ENCODE results near the gene DNAI1. TPM values are rescaled to one million over a fixed set of nuclear protein-coding genes. Genes with fewer than 3 reads are reported as not detected.

The DNAI1 gene
- total RNA-seq, 1 donor from 2014 or later: 0.20 TPM

GRCh38 chr9:34559624-34560455 lies 101.2 kb downstream of the DNAI1 start:
- DNase-seq: peak; percentile 73

- no peak for DNase-seq
These were observed 102.1 kb downstream of the DNAI1 start for GRCh38 chr9:34560599-34561214.

- no peak for DNase-seq
These were observed 103.6 kb downstream of the DNAI1 start for GRCh38 chr9:34562135-34562745.

DNA sequence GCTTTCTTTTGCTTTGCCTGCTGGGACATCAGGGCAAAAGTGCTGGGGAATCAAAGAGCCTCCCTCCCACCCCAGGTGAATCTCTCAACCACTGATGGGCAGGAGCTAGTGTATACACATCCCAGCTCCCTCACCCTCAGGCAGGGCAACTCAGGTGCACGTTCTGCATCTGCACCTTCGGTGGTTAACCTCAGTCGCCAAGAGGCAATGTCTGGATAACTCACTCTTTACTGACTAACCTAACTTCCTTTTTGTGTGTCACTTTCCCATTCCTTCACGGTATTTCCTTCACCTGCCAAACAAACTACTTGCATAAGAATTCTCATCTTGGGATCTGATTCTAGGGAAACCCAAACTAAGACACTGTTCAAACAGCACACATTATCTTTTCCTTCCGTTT lies 104.7 kb downstream of the DNAI1 start:
- DNase-seq: no peak

DNA sequence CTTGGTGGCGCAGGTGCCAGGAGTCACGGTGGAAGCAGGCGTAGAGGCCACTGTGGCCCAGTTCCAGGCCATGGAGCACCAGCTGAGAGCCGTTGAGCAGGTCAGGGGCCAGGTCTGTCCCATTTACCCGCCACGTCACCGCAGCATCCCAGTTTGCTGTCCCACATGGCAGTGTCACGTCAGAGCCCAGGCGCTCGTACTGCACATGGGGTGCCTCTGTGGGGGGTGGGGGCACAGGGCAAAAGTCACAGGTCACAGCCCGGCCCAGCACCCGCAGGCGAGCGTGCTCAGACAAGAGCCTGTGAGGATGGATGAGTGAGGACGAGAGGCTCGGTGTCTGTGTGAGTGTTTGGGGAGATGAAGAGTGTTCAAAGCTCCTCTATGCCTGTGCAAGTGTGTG lies 106.0 kb downstream of the DNAI1 start:
- no peak for DNase-seq

DNA sequence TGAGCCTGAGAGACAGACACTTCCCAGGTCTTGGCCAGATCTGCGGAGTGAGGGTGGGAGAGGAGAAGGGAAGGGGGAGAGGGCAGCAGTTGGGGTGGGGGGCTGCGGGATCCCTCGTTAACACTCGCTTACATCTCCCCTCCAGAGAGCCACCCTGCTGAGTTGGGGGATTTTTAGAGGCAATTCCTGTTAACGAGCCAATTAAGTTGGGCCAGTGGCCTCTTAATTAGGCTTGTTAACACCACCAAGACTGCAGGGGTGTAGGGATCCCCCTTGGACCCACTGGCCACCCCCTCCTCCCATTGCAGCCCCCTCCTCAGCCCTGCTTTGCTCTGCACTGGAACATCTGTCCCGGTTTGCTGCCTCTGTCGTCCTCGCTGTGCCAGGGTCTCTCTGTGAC lies 107.3 kb downstream of the DNAI1 start:
- no peak for DNase-seq

DNA sequence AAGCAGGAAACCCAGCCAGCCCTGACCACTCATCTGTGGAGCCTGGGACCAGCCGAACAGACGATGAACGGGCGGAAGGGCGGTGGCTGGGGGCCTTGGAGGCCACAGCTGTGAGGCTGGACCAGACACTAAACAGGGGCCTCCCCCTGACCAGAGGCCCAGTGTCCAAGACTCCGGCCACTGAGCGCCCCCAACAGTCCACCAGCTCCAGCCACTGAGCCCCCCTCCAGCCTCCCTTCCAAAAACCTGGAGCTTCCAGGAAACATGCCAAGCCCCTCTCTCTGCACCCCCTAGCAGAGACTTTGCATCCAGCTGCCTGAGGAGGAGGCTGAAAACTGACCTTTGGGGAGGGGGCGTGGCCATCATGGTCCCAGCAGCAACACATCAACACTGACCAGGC lies 107.7 kb downstream of the DNAI1 start:
- no peak for DNase-seq

DNA sequence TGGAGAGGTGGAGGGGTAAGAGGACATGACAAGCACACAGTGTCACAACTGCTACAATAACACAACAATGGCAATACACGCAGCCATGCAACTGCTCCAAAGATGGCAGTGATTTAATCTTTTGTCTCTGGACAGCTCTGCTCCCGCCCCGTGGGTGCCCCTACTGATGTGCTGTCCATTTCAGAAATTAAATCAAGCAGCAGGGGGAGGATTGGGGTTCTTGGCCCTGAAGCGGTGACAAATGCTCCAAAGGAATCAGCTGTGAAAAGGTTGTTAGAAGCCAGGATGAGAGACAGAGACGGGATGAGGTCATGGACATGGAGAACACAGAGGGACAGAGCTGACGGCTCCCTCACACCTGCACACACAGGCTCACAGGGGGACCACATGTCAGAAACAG lies 108.4 kb downstream of the DNAI1 start:
- no peak for DNase-seq

DNA sequence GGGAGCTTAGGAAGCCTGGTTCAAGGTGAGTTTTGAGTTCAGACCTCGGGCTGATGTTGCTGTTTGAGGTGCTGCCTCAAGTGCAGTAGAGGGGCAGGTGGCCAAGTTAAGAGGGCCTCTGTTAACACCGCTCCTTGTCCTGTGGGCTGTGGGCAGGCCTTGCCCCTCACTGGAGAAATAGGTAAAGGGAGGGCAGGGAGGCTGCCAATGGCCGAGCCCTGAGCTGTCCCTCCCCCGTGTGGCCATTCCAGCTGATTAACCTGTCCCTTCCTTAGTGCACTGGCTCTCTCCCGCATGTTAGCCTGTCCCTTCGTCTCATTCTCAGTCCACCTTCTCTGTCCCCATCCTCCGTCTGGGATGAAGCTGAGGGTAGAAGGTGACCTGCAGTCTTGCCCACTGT lies 109.5 kb downstream of the DNAI1 start:
- no peak for DNase-seq

DNA sequence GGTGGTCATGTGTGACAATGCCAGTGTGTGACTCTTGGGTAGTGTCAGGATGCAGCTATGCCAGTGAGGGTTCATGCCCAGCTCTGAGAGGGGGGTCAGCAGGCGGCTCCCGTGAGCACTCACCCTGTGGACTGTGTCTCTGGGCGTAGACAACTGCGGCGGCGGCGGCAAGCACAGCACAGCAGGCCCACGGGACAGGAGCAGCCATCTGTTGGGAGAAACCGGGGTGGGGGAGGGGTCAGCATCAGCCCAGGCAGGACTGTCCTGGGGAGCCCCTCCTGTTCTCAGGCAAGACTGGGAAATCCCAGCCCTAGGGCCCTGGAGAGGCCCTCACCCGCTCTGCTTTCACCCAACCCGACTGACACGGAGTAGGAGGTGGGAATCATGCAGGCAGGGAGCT lies 110.2 kb downstream of the DNAI1 start:
- no peak for DNase-seq

GRCh38 chr9:34570376-34570775 lies 111.8 kb downstream of the DNAI1 start:
- DNase-seq: peak; percentile 66

Small RNA genes lying within 50 kb of the gene (small RNA-seq; reads per million reads assigned to genes)
- gene RN7SKP24 (ENCODE audit: low replicate concordance): not detected

Other genes starting within 250 kb of the DNAI1 start
- 2.6 TPM for gene KIF24, start 129.5 kb upstream of the DNAI1 start, total RNA-seq
- gene NUDT2, start 129.2 kb upstream of the DNAI1 start, total RNA-seq: 17.3 TPM
- 2.6 TPM for gene MYORG, start 81.9 kb upstream of the DNAI1 start, total RNA-seq
- 4.6 TPM for gene FAM219A, start 235 bp upstream of the DNAI1 start, total RNA-seq
- gene ENHO, start 64.2 kb downstream of the DNAI1 start, total RNA-seq: 3.3 TPM
- 7.5 TPM for gene CNTFR, start 130.9 kb downstream of the DNAI1 start, total RNA-seq
- 10.4 TPM for gene RPP25L, start 153.3 kb downstream of the DNAI1 start, total RNA-seq
- 60.6 TPM for gene DCTN3, start 161.7 kb downstream of the DNAI1 start, total RNA-seq
- gene ARID3C, start 170.3 kb downstream of the DNAI1 start, total RNA-seq: not detected
- 26.1 TPM for gene SIGMAR1, start 179.0 kb downstream of the DNAI1 start, total RNA-seq
- gene GALT, start 187.9 kb downstream of the DNAI1 start, total RNA-seq: 44.2 TPM
- 77.3 TPM for gene IL11RA, start 193.4 kb downstream of the DNAI1 start, total RNA-seq
- gene CCL27, start 203.9 kb downstream of the DNAI1 start, total RNA-seq: 7.6 TPM
- 0.39 TPM for gene CCL19, start 232.5 kb downstream of the DNAI1 start, total RNA-seq

Measured in skin of body (tissue), 3 donors.